PC-3 (cell line): ENCODE results near the gene LYZ.

Source experiments
- CTCF ChIP-seq: fragments of 300-600 bp; sonication (generic); conservative IDR thresholded peaks from 2 replicates; pipeline ENCODE4 v1.5.1; 2017; ENCODE audit warnings: antibody characterized with exemption, low read depth, mild to moderate bottlenecking, low read length
- EZH2 ChIP-seq: fragments of 300-600 bp; sonication (generic); IDR thresholded peaks from one replicate; pipeline ENCODE4 v1.6.1; 2017; ENCODE audit warnings: antibody characterized with exemption, mild to moderate bottlenecking, low read length; ENCODE audit not compliant: unreplicated experiment

GRCh38 chr12:69328426-69328825, 19.8 kb upstream of the LYZ start:
- TF ChIP-seq CTCF (no peak), EZH2 (no peak)
